ENCODE results near the gene LRRC23.
"Not testable (repeated sequence)": the region's sequence is repeated elsewhere in the genome, so short reads cannot be mapped to it uniquely, and the experiment has no call there.

LRRC23 gene

DNA sequence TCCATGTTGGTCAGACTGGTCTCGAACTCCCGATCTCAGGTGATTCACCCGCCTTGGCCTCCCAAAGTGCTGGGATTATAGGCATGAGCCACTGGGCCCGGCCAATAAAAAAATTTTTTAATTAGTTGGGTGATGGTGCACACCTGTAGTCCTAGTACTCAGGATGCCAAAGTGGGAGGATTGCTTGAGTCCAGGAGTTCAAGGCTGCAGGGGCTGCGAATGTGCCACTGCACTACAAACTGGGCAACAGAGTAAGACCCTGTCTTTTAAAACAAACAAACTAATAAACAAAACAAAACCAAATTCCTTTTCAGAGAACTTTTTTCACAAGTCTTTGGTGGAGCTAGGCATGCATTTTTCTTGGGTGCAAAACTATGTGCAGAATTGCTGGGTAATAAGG, 21.4 kb upstream of the LRRC23 start:
- TF ChIP-seq, protein P1, sequence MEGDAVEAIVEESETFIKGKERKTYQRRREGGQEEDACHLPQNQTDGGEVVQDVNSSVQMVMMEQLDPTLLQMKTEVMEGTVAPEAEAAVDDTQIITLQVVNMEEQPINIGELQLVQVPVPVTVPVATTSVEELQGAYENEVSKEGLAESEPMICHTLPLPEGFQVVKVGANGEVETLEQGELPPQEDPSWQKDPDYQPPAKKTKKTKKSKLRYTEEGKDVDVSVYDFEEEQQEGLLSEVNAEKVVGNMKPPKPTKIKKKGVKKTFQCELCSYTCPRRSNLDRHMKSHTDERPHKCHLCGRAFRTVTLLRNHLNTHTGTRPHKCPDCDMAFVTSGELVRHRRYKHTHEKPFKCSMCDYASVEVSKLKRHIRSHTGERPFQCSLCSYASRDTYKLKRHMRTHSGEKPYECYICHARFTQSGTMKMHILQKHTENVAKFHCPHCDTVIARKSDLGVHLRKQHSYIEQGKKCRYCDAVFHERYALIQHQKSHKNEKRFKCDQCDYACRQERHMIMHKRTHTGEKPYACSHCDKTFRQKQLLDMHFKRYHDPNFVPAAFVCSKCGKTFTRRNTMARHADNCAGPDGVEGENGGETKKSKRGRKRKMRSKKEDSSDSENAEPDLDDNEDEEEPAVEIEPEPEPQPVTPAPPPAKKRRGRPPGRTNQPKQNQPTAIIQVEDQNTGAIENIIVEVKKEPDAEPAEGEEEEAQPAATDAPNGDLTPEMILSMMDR (IDR thresholded peaks at IDR 0.05; ENCODE audit: low read depth, low read length) = no peak
- no peak overlapping the region for H3K4me3 ChIP-seq (ENCODE audit: low read depth, low read length)

DNA sequence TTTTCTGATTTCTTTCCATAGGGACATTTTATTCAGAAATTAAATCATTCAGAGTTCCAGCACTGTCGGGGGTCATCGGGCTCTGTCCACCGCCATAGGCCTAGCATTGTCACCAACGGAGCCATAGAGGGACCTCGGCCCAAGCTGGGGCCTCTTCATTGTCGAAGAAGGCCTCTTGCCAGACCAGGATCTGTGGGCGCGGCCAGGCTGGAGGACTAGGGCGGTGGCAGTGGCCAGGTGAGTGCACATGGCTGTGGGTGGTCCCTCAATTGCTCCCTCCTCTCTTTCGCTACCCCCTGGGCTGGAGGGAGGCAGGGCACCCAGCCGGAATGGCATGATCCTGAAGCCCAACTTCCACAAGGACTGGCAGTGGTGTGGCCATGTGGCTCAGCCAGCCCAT, 20.9 kb upstream of the LRRC23 start:
- no peak overlapping the region for H3K4me3 ChIP-seq (ENCODE audit: low read depth, low read length)
- TF ChIP-seq, protein P1 (IDR thresholded peaks at IDR 0.05; ENCODE audit: low read depth, low read length) = no peak

DNA sequence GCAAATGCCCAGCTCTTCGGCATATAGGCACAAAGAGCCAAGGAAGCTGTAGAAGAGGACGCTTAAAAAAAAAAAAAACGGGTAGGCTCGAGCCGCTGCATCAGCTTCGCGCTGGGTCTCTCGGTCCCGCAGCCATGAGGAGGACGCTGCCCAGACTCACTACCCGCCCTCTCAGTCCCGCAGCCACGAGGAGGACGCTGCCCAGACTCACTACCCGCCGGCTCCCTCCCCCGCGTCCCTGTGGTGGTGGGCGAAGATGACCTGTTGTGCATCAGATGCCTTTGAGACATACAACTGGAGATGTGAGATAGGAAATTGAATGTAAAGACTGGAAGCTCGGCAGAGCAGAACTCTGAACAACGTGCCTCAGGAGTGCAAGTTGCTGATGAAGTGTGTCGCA, 20.1 kb upstream of the LRRC23 start:
- TF ChIP-seq, protein P1 (IDR thresholded peaks at IDR 0.05; ENCODE audit: low read depth, low read length) = no peak
- no peak overlapping the region for H3K4me3 ChIP-seq (ENCODE audit: low read depth, low read length)

DNA sequence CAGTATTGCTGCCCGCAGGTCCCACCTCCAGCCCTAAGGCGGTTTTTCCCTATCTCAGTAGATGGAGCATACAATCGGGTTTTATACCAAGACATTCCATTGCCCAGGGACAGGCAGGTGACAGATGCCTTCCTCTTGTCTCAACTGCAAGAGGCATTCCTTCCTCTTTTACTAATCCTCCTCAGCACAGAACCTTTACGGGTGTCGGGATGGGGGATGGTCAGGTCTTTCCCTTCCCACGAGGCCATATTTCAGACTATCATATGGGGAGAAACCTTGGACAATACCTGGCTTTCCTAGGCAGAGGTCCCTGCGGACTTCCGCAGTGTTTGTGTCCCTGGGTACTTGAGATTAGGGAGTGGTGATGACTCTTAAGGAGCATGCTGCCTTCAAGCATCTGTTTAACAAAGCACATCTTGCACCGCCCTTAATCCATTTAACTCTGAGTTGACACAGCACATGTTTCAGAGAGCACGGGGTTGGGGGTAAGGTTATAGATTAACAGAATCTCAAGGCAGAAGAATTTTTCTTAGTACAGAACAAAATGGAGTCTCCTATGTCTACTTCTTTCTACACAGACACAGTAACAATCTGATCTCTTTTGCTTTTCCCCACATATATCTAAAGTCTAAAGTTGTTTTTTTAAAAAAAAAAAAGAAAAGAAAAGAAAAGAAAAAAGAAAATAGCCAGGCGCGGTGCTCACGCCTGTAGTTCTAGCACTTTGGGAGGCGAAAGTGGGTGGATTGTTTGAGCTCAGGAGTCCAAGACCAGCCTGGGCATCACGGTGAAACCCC, 18.2 kb upstream of the LRRC23 start:
- H3K4me3 ChIP-seq (ENCODE audit: low read depth, low read length) = not testable (repeated sequence)

DNA sequence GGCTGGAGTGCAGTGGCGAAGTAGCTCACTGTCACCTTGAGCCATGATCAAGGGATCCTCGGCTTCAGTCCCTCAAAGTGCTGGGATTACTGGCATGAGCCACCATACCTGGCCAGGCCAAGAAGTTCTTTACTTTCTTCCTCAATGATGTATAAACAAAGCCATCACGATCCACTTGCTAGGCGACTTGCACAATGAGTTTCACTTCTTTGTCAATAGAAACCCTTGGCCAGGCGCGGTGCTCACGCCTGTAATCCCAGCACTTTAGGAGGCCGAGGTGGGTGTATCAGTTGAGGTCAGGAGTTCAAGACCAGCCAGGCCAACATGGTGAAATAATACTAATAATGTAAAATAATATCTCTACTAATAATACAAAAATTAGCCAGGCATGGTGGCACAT, 17.2 kb upstream of the LRRC23 start:
- TF ChIP-seq, protein P1 (IDR thresholded peaks at IDR 0.05; ENCODE audit: low read depth, low read length) = no peak
- no peak overlapping the region for H3K4me3 ChIP-seq (ENCODE audit: low read depth, low read length)

DNA sequence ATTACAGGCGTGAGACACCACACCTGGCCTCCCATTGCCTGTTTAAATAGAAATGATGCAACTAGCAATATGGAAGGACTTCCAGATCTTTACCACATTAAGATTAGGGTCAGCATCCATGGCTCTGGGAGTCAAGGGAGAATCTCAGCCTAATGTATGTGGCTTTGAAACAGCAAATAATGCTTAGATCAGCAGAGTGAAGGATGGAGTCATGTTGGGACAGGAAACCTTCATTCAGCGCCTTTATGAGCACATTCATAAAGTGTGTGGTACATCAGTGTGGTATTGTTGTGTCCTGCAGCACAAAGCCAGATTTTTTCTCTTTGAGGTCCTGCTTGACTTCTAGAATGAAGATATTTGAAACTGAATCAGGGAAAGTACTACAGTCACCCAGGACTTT, 16.3 kb upstream of the LRRC23 start:
- no peak overlapping the region for H3K4me3 ChIP-seq (ENCODE audit: low read depth, low read length)
- TF ChIP-seq, protein P1 (IDR thresholded peaks at IDR 0.05; ENCODE audit: low read depth, low read length) = no peak

DNA sequence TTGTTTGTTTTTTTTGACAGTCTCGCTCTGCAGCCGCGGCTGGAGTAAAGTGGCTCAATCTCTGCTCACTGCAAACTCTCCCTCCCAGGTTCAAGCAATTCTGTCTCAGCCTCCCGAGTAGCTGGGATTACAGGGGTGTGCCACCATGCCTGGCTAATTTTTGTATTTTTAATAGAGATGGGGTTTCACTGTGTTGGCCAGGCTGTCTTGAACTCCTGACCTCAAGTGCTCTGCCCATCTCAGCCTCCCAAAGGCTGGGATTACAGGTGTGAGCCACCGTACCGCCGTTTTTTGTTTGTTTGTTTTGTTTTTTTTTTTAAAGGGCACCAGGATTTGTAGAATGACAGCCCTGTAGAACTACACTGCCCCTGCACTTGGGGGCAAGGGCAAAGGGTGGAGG, 15.8 kb upstream of the LRRC23 start:
- not testable (repeated sequence) for H3K4me3 ChIP-seq (ENCODE audit: low read depth, low read length)

DNA sequence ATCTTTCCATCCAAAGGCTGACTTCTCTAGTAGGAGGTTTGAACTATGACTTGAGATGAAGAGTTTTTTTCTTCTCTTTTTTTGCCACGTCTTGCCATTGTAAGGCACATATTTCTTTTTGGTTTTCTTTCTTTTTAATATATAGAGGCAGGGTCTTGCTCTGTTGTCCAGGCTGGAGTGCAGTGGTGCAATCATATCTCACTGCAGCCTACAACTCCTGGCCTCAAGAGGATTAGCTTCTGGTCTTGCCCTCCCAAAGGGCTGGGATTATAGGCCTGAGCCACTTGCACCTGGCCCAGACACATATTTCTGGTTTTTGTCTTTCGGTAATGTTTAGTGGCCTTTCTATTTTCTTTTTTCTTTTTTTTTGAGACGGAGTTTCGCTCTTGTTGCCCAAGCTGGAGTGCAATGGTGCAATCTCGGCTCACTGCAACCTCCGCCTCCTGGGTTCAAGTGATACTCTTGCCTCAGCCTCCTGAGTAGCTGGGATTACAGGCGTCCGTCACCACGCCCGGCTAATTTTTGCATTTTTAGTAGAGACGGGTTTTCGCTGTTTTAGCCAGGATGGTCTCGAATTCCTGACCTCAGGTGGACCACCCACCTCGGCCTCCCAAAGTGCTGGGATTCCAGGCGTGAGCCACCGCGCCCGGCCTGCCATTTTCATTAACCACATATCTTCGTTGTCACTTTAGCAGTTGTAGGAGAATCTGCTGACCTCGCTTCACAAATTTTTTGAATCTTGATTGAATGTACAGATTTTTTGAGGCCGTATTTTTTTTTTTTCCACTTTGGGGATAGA, 14.6 kb upstream of the LRRC23 start:
- not testable (repeated sequence) for H3K4me3 ChIP-seq (ENCODE audit: low read depth, low read length)

Measured in WI38 (cell line).